Glutamatergic neuron (in vitro differentiated cells): Measurements from ENCODE around the gene KATNAL2. TPM values are rescaled to one million over a fixed set of nuclear protein-coding genes. Genes with fewer than 3 reads are reported as not detected.
"Not testable (repeated sequence)": the region's sequence is repeated elsewhere in the genome, so short reads cannot be mapped to it uniquely, and the experiment has no call there.

Source experiments
- DNase-seq: peaks from one replicate; pipeline ENCODE4 v3.0.0; 2022
- H3K27ac Mint-ChIP-seq: one replicate; pipeline ENCODE4 v1.8.0; 2020; ENCODE audit warnings: mild to moderate bottlenecking, mixed read lengths, inconsistent platforms; ENCODE audit not compliant: unreplicated experiment
- H3K27me3 Mint-ChIP-seq: one replicate; pipeline ENCODE4 v1.8.0; 2020; ENCODE audit warnings: mild to moderate bottlenecking, moderate library complexity, mixed read lengths, inconsistent platforms; ENCODE audit not compliant: unreplicated experiment
- H3K36me3 Mint-ChIP-seq: one replicate; pipeline ENCODE4 v1.8.0; 2020; ENCODE audit warnings: mild to moderate bottlenecking, mixed read lengths, inconsistent platforms; ENCODE audit not compliant: unreplicated experiment
- H3K4me1 Mint-ChIP-seq: one replicate; pipeline ENCODE4 v1.8.0; 2020; ENCODE audit warnings: mild to moderate bottlenecking, low read depth, mixed read lengths, inconsistent platforms; ENCODE audit not compliant: unreplicated experiment
- H3K4me3 Mint-ChIP-seq: one replicate; pipeline ENCODE4 v1.8.0; 2020; ENCODE audit warnings: mild to moderate bottlenecking, mixed read lengths, inconsistent platforms; ENCODE audit not compliant: unreplicated experiment
- H3K9me3 Mint-ChIP-seq: one replicate; pipeline ENCODE4 v1.8.0; 2020; ENCODE audit warnings: mild to moderate bottlenecking, moderate library complexity, mixed read lengths, inconsistent platforms; ENCODE audit not compliant: unreplicated experiment
- CTCF ChIP-seq: fragments of 200-600 bp; sonication (generic); IDR thresholded peaks from one replicate; pipeline ENCODE4 v1.5.0; 2021; ENCODE audit not compliant: partially characterized antibody, unreplicated experiment
- total RNA-seq: library from RNA; stranded (reverse); fragmentation: NEBNext Ultra II Directional; extraction: Animal tissue kit (Norgen Biotek cat#: 25700); gene quantifications from one replicate; pipeline ENCODE4 v1.2.1, GENCODE V29; 2021; ENCODE audit not compliant: unreplicated experiment

The KATNAL2 gene
- total RNA-seq, 1 donor from 2014 or later, result 2.4 TPM

- H3K9me3 Mint-ChIP-seq, result peaks cover 2% of the 10 kb centered on the region
- H3K27me3 Mint-ChIP-seq, result peaks cover 1% of the 10 kb centered on the region
- H3K4me3 Mint-ChIP-seq, result no peak overlapping the region
- no peak for DNase-seq
- no peaks in the 10 kb centered on the region for H3K36me3 Mint-ChIP-seq
- H3K4me1 Mint-ChIP-seq, result no peaks in the 10 kb centered on the region
- H3K27ac Mint-ChIP-seq, result no peak overlapping the region
- TF ChIP-seq CTCF, result no peak
Measured at GRCh38 chr18:46953195-46953594, 35.8 kb downstream of the KATNAL2 start.

- TF ChIP-seq CTCF, result no peak
- H3K4me1 Mint-ChIP-seq, result no peaks in the 10 kb centered on the region
- no peak overlapping the region for H3K4me3 Mint-ChIP-seq
- H3K27me3 Mint-ChIP-seq, result no peaks in the 10 kb centered on the region
- no peak overlapping the region for H3K27ac Mint-ChIP-seq
- no peak for DNase-seq
- H3K9me3 Mint-ChIP-seq, result peaks cover 3% of the 10 kb centered on the region
- peaks cover 5% of the 10 kb centered on the region for H3K36me3 Mint-ChIP-seq
Measured at GRCh38 chr18:46958209-46958608, 40.8 kb downstream of the KATNAL2 start.

DNA sequence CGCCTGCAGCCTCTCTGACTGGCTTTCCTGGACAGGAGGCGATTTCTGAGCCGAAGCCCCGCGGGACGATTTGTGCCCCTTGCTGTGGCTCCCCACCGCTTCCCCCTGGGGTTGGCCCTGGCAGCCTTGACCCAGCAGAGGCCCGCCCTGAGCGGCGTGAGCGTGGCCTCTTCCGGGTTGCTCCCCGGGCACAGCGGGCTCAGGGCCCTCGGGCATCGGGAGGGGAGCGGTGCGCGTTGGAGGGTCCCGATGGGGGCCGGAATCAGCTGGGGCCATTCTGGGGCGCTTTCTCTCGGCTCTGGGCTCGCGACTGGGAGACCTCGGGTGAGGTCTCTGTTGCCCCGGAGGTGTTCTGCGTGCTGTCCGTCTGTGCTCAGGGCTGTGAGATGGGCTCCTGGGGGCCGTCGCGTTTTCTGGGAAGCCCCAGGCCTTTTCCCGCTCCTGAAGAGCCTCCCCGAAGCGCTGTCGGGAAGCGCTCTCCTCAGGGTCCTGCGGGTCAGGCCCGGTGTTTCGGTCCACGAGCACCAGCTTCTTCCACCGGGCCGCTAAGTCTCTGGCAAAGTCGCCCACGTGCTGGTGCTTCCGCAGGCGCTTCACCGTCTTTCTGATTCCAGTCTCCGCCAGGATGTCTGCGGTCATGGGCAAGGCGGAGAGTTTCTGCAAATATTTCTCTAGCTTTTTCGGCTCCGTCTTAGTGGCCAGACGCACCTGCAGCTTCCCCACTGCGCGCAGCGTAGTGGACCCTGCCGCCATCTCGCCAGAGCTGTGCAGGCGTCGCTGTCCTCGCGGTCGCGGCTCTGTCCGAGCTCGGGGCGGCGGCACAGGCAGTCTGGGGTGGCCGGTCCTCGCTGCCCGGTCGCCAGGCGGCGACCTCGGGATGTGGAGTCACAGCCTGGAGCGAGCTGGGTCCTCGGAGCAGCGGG is 46.5 kb downstream of the KATNAL2 start:
- not testable (repeated sequence) for H3K4me3 Mint-ChIP-seq, H3K27me3 Mint-ChIP-seq, H3K9me3 Mint-ChIP-seq, H3K36me3 Mint-ChIP-seq, H3K27ac Mint-ChIP-seq, DNase-seq, H3K4me1 Mint-ChIP-seq

GRCh38 chr18:46964579-46965293 is 47.3 kb downstream of the KATNAL2 start:
- not testable (repeated sequence) for DNase-seq, H3K9me3 Mint-ChIP-seq, H3K36me3 Mint-ChIP-seq, H3K27me3 Mint-ChIP-seq, H3K4me3 Mint-ChIP-seq, H3K4me1 Mint-ChIP-seq, H3K27ac Mint-ChIP-seq

- not testable (repeated sequence) for H3K4me1 Mint-ChIP-seq, H3K27ac Mint-ChIP-seq, H3K9me3 Mint-ChIP-seq, DNase-seq, H3K4me3 Mint-ChIP-seq, H3K36me3 Mint-ChIP-seq, H3K27me3 Mint-ChIP-seq
Measured at GRCh38 chr18:46966266-46966665, 48.9 kb downstream of the KATNAL2 start.

DNA sequence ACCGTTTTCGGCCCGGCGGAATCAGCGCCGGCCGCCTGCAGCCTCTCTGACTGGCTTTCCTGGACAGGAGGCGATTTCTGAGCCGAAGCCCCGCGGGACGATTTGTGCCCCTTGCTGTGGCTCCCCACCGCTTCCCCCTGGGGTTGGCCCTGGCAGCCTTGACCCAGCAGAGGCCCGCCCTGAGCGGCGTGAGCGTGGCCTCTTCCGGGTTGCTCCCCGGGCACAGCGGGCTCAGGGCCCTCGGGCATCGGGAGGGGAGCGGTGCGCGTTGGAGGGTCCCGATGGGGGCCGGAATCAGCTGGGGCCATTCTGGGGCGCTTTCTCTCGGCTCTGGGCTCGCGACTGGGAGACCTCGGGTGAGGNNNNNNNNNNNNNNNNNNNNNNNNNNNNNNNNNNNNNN is 52.1 kb downstream of the KATNAL2 start:
- H3K9me3 Mint-ChIP-seq, DNase-seq, H3K36me3 Mint-ChIP-seq, H3K27ac Mint-ChIP-seq, H3K4me1 Mint-ChIP-seq, H3K4me3 Mint-ChIP-seq, H3K27me3 Mint-ChIP-seq: not testable (repeated sequence)

DNA sequence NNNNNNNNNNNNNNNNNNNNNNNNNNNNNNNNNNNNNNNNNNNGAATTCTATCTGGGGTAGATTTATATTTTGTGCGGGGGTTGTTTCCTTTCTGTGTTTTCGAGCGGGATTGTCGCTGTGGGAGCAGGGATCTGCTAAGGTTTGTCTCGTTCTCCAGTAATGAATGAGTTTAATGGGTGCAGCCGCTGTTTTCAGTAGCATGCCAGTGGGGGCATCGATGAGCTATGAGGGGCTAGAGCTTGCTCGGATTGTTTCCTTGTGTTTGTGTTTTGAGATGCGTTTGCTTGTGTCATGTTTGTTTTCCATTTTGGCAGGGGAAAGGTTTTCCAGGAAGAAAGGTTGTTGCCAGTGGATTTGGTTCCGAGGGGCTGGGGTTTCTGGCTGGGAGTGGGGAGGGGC is 102.5 kb downstream of the KATNAL2 start:
- not testable (repeated sequence) for DNase-seq, H3K9me3 Mint-ChIP-seq, H3K4me3 Mint-ChIP-seq, H3K27ac Mint-ChIP-seq, H3K4me1 Mint-ChIP-seq, H3K27me3 Mint-ChIP-seq, H3K36me3 Mint-ChIP-seq

GRCh38 chr18:47020757-47021156 is 103.4 kb downstream of the KATNAL2 start:
- H3K4me3 Mint-ChIP-seq, H3K36me3 Mint-ChIP-seq, DNase-seq, H3K4me1 Mint-ChIP-seq, H3K9me3 Mint-ChIP-seq, H3K27ac Mint-ChIP-seq, H3K27me3 Mint-ChIP-seq: not testable (repeated sequence)

GRCh38 chr18:47022821-47023220 is 105.4 kb downstream of the KATNAL2 start:
- not testable (repeated sequence) for H3K27me3 Mint-ChIP-seq, H3K4me3 Mint-ChIP-seq, H3K9me3 Mint-ChIP-seq, H3K36me3 Mint-ChIP-seq, H3K4me1 Mint-ChIP-seq, H3K27ac Mint-ChIP-seq, DNase-seq

DNA sequence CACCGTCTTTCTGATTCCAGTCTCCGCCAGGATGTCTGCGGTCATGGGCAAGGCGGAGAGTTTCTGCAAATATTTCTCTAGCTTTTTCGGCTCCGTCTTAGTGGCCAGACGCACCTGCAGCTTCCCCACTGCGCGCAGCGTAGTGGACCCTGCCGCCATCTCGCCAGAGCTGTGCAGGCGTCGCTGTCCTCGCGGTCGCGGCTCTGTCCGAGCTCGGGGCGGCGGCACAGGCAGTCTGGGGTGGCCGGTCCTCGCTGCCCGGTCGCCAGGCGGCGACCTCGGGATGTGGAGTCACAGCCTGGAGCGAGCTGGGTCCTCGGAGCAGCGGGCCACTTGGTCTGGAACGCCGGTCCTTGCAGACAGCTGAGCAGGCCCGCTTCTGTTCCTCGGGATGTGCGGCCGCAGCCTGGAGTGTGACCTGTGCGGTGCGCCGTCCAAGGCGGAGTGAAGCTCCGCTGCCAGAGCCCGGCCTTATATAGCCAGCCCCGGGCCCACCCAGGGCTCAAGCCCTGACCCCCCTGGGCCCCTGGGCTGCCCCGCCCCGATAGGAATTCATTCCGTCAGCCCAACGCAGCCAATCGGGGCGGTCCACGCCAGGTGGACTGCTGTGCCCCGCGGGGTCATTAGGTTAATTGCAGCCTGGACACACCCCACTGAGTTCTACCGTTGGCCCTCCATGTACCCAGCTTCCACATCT is 106.5 kb downstream of the KATNAL2 start:
- H3K4me1 Mint-ChIP-seq, DNase-seq, H3K4me3 Mint-ChIP-seq, H3K27ac Mint-ChIP-seq, H3K9me3 Mint-ChIP-seq, H3K27me3 Mint-ChIP-seq, H3K36me3 Mint-ChIP-seq: not testable (repeated sequence)
